Endothelial cell (in vitro differentiated cells): ENCODE results near the gene CDH2. TPM values are rescaled to one million over a fixed set of nuclear protein-coding genes. Genes with fewer than 3 reads are reported as not detected.

ENCODE experiments used
- DNase-seq: peaks from one replicate; pipeline ENCODE4 v3.0.0; 2021; ENCODE audit warnings: low spot score
- H3K27ac Mint-ChIP-seq: one replicate; pipeline ENCODE4 v1.8.0; 2021; ENCODE audit warnings: mixed read lengths, inconsistent platforms; ENCODE audit not compliant: unreplicated experiment
- H3K27me3 Mint-ChIP-seq: one replicate; pipeline ENCODE4 v1.8.0; 2021; ENCODE audit warnings: mild to moderate bottlenecking, moderate library complexity, mixed read lengths, inconsistent platforms; ENCODE audit not compliant: unreplicated experiment
- H3K36me3 Mint-ChIP-seq: one replicate; pipeline ENCODE4 v1.8.0; 2021; ENCODE audit warnings: mild to moderate bottlenecking, low read depth, mixed read lengths, inconsistent platforms; ENCODE audit not compliant: unreplicated experiment
- H3K4me1 Mint-ChIP-seq: one replicate; pipeline ENCODE4 v1.8.0; 2021; ENCODE audit warnings: mild to moderate bottlenecking, mixed read lengths, inconsistent platforms; ENCODE audit not compliant: unreplicated experiment
- H3K4me3 Mint-ChIP-seq: one replicate; pipeline ENCODE4 v1.8.0; 2021; ENCODE audit warnings: mild to moderate bottlenecking, mixed read lengths, inconsistent platforms; ENCODE audit not compliant: unreplicated experiment
- H3K9me3 Mint-ChIP-seq: one replicate; pipeline ENCODE4 v1.8.0; 2021; ENCODE audit warnings: mixed read lengths, inconsistent platforms; ENCODE audit not compliant: unreplicated experiment
- CTCF ChIP-seq: fragments of 200-600 bp; sonication (generic); IDR thresholded peaks from one replicate; pipeline ENCODE4 v1.5.0; 2021; ENCODE audit warnings: antibody characterized with exemption; ENCODE audit not compliant: unreplicated experiment
- total RNA-seq: library from RNA; stranded (reverse); fragmentation: NEBNext Ultra II Directional; extraction: Animal tissue kit (Norgen Biotek cat#: 25700); gene quantifications from one replicate; pipeline ENCODE4 v1.2.1, GENCODE V29; 2021; ENCODE audit not compliant: unreplicated experiment

The CDH2 gene
- total RNA-seq, 1 donor from 2014 or later, result 162 TPM

GRCh38 chr18:28143725-28144124 is 33.2 kb downstream of the CDH2 start:
- no peak for TF ChIP-seq CTCF
- H3K9me3 Mint-ChIP-seq, result no peaks in the 10 kb centered on the region
- H3K4me3 Mint-ChIP-seq, result no peak overlapping the region
- H3K4me1 Mint-ChIP-seq, result peaks cover 3% of the 10 kb centered on the region
- H3K27me3 Mint-ChIP-seq, result no peaks in the 10 kb centered on the region
- H3K27ac Mint-ChIP-seq, result no peak overlapping the region
- H3K36me3 Mint-ChIP-seq, result peaks cover 5% of the 10 kb centered on the region
- DNase-seq, result no peak

- TF ChIP-seq CTCF, result no peak
- Mint-ChIP-seq H3K4me3 (no peak overlapping the region), H3K4me1 (peaks cover 13% of the 10 kb centered on the region), H3K27ac (no peak overlapping the region), H3K27me3 (peaks cover 2% of the 10 kb centered on the region), H3K36me3 (peaks cover 5% of the 10 kb centered on the region), H3K9me3 (no peaks in the 10 kb centered on the region)
- DNase-seq, result no peak
Measured at GRCh38 chr18:28138816-28139215, 38.1 kb downstream of the CDH2 start.

- Mint-ChIP-seq H3K9me3 (no peaks in the 10 kb centered on the region), H3K36me3 (peaks cover 5% of the 10 kb centered on the region), H3K27me3 (peaks cover 4% of the 10 kb centered on the region), H3K27ac (no peak overlapping the region), H3K4me3 (no peak overlapping the region), H3K4me1 (peaks cover 13% of the 10 kb centered on the region)
- no peak for TF ChIP-seq CTCF
- no peak for DNase-seq
Measured at GRCh38 chr18:28136071-28136470, 40.9 kb downstream of the CDH2 start.

- peaks cover 13% of the 10 kb centered on the region for H3K4me1 Mint-ChIP-seq
- no peak for DNase-seq
- H3K4me3 Mint-ChIP-seq, result no peak overlapping the region
- TF ChIP-seq CTCF, result no peak
- peaks cover 2% of the 10 kb centered on the region for H3K36me3 Mint-ChIP-seq
- no peak overlapping the region for H3K27ac Mint-ChIP-seq
- H3K27me3 Mint-ChIP-seq, result peaks cover 4% of the 10 kb centered on the region
- H3K9me3 Mint-ChIP-seq, result no peaks in the 10 kb centered on the region
Measured at GRCh38 chr18:28134774-28135173, 42.2 kb downstream of the CDH2 start.

- Mint-ChIP-seq H3K4me1 (peaks cover 20% of the 10 kb centered on the region), H3K27me3 (peaks cover 4% of the 10 kb centered on the region), H3K9me3 (no peaks in the 10 kb centered on the region), H3K4me3 (no peak overlapping the region), H3K27ac (no peak overlapping the region), H3K36me3 (no peaks in the 10 kb centered on the region)
- no peak for DNase-seq
- TF ChIP-seq CTCF, result no peak
Measured at GRCh38 chr18:28132084-28132483, 44.8 kb downstream of the CDH2 start.
